Liver (tissue), 9 donors: ENCODE measurements around the gene MMS22L. TPM values are rescaled to one million over a fixed set of nuclear protein-coding genes. Genes with fewer than 3 reads are reported as not detected.

Experiments
- DNase-seq: peaks from one replicate; pipeline ENCODE4 v3.0.0-alpha.2; 2017; ENCODE audit warnings: low spot score
- H3K27ac ChIP-seq, 2 donors: one replicate each; pipeline ENCODE4 v1.7.0; 2013; ENCODE audit warnings: inconsistent platforms in 2 of 2, low read length in 2 of 2, control low read depth in 1 of 2, low read depth in 1 of 2, mild to moderate bottlenecking in 1 of 2
- H3K27me3 ChIP-seq, 4 donors: one replicate each; pipeline versions ENCODE4 v1.6.1 to v1.7.0; 2013; ENCODE audit warnings: low read length in 3 of 4, inconsistent platforms in 1 of 4, mild to moderate bottlenecking in 1 of 4, moderate library complexity in 1 of 4; ENCODE audit not compliant: control insufficient read depth in 4 of 4, insufficient read depth in 4 of 4
- H3K36me3 ChIP-seq, 4 donors: one replicate each; pipeline versions ENCODE4 v1.6.1 to v1.7.0; 2013; ENCODE audit warnings: low read length in 3 of 4, mild to moderate bottlenecking in 3 of 4, low read depth in 1 of 4, moderate library complexity in 1 of 4; ENCODE audit not compliant: control insufficient read depth in 4 of 4, insufficient read depth in 3 of 4
- H3K4me1 ChIP-seq, 4 donors: one replicate each; pipeline versions ENCODE4 v1.6.1 to v1.7.0; 2013; ENCODE audit warnings: low read length in 3 of 4, mild to moderate bottlenecking in 3 of 4, moderate library complexity in 1 of 4; ENCODE audit not compliant: control insufficient read depth in 4 of 4, insufficient read depth in 4 of 4
- H3K4me3 ChIP-seq, 3 donors: one replicate each; pipeline versions ENCODE4 v1.6.1 to v1.7.0; 2013; ENCODE audit warnings: low read length in 3 of 3, control low read depth in 1 of 3, low read depth in 1 of 3, mild to moderate bottlenecking in 1 of 3
- H3K9ac ChIP-seq, 2 donors: one replicate each; pipeline ENCODE4 v1.7.0; 2013; ENCODE audit warnings: low read length in 2 of 2, mild to moderate bottlenecking in 2 of 2, moderate library complexity in 2 of 2, control low read depth in 1 of 2, low read depth in 1 of 2
- H3K9me3 ChIP-seq, 4 donors: one replicate each; pipeline versions ENCODE4 v1.6.1 to v1.7.0; 2013; ENCODE audit warnings: low read length in 3 of 4; ENCODE audit not compliant: control insufficient read depth in 4 of 4
- EGR1 ChIP-seq, 2 donors: IDR thresholded peaks; 2 replicates each; pipeline ENCODE4 v1.6.1; 2016 to 2018; ENCODE audit warnings: antibody characterized with exemption in 2 of 2, low read depth in 2 of 2
- FOXA1 ChIP-seq: IDR thresholded peaks from 2 replicates; pipeline ENCODE4 v1.6.1; 2016; ENCODE audit warnings: antibody characterized with exemption
- FOXA2 ChIP-seq: IDR thresholded peaks from 2 replicates; pipeline ENCODE4 v1.6.1; 2016; ENCODE audit warnings: antibody characterized with exemption
- GABPA ChIP-seq, 2 donors: IDR thresholded peaks in 1 of 2; conservative IDR thresholded peaks in 1 of 2; 2 replicates each; pipeline ENCODE4 v1.6.1; 2016; ENCODE audit warnings: antibody characterized with exemption in 2 of 2, mild to moderate bottlenecking in 1 of 2, moderate library complexity in 1 of 2
- HNF4A ChIP-seq, 2 donors: conservative IDR thresholded peaks; 2 replicates each; pipeline ENCODE4 v1.6.1; 2016; ENCODE audit warnings: antibody characterized with exemption in 2 of 2, mild to moderate bottlenecking in 2 of 2
- HNF4G ChIP-seq: IDR thresholded peaks from 2 replicates; pipeline ENCODE4 v1.6.1; 2016; ENCODE audit warnings: antibody characterized with exemption
- JUND ChIP-seq, 2 donors: IDR thresholded peaks; 2 replicates each; pipeline ENCODE4 v1.6.1; 2016; ENCODE audit warnings: antibody characterized with exemption in 2 of 2
- MAX ChIP-seq: IDR thresholded peaks from 2 replicates; pipeline ENCODE4 v1.6.1; 2016; ENCODE audit warnings: antibody characterized with exemption
- NR2F2 ChIP-seq: IDR thresholded peaks from 2 replicates; pipeline ENCODE4 v1.6.1; 2016; ENCODE audit warnings: antibody characterized with exemption
- RAD21 ChIP-seq, 2 donors: IDR thresholded peaks; 2 replicates each; pipeline ENCODE4 v1.6.1; 2016; ENCODE audit warnings: antibody characterized with exemption in 2 of 2, mild to moderate bottlenecking in 2 of 2
- SP1 ChIP-seq: IDR thresholded peaks from 2 replicates; pipeline ENCODE4 v1.6.1; 2018; ENCODE audit warnings: antibody characterized with exemption, mild to moderate bottlenecking
- TAF1 ChIP-seq: conservative IDR thresholded peaks from 2 replicates; pipeline ENCODE4 v1.6.1; 2016; ENCODE audit warnings: antibody characterized with exemption, mild to moderate bottlenecking
- YY1 ChIP-seq: IDR thresholded peaks from 2 replicates; pipeline ENCODE4 v1.6.1; 2016; ENCODE audit warnings: antibody characterized with exemption, mild to moderate bottlenecking
- WGBS: extraction: QIAGEN DNeasy Blood & Tissue Kit; methylation state at CpG from one replicate; pipeline ENCODE4 v1.1.7; 2013; 5-methylcytosine and 5-hydroxymethylcytosine counted together
- polyA plus RNA-seq, 2 donors: library from polyadenylated mRNA; stranded (reverse) in 1 of 2; unstranded in 1 of 2; fragments of 200-250 nt in 1 of 2; fragments of >200 nt in 1 of 2; fragmentation: Nextera tagmentation in 1 of 2; extraction: Ambion mirVana in 1 of 2; gene quantifications; one replicate each; pipeline versions ENCODE4 v1.2.1 to v1.2.3, GENCODE V29; 2013 to 2015
- total RNA-seq, 2 donors: library from RNA; depleted of rRNA; stranded (reverse); fragments of >200 nt; gene quantifications; one replicate each; pipeline ENCODE4 v1.2.3, GENCODE V29; 2014
- TF ChIP-seq, protein P1 (sequence below): IDR thresholded peaks from 2 replicates; pipeline ENCODE4 v1.6.1; 2016; ENCODE audit warnings: antibody characterized with exemption
- TF ChIP-seq, protein P2 (sequence below): fragments of 150-350 bp; IDR thresholded peaks from 2 replicates; pipeline ENCODE4 v1.5.1; 2017; ENCODE audit warnings: improper control_type of control experiment, low read depth, low read length; ENCODE audit not compliant: missing input control
- TF ChIP-seq, protein P3 (sequence below): IDR thresholded peaks from 2 replicates; pipeline ENCODE4 v1.6.1; 2016; ENCODE audit warnings: antibody characterized with exemption, mild to moderate bottlenecking
- TF ChIP-seq, protein P4 (sequence below): IDR thresholded peaks from 2 replicates; pipeline ENCODE4 v1.6.1; 2016; ENCODE audit warnings: antibody characterized with exemption
- donor health status: healthy.
- donor health status: healthy.
- donor health status: healthy.
- donor health status: healthy.
- donor health status: healthy.

Gene MMS22L
- total and polyA plus RNA-seq, 4 donors: 0.32 to 14.9 (median 2.6) TPM

GRCh38 chr6:97205966-97206365 is 77.0 kb downstream of the MMS22L start:
- no peaks in the 10 kb centered on the region for H3K4me1 ChIP-seq
- no peaks in the 10 kb centered on the region for H3K27me3 ChIP-seq
- H3K9me3 ChIP-seq: no peaks in the 10 kb centered on the region
- no peak overlapping the region for H3K4me3 ChIP-seq
- H3K27ac ChIP-seq: no peak overlapping the region
- no peak for TF ChIP-seq FOXA1
- no peak for TF ChIP-seq RAD21 (IDR thresholded peaks at IDR 0.05)
- H3K36me3 ChIP-seq: peaks cover 0 to 1% (median 0%) of the 10 kb centered on the region in 4 donors
- DNase-seq: no peak
- H3K9ac ChIP-seq: no peak overlapping the region

DNA sequence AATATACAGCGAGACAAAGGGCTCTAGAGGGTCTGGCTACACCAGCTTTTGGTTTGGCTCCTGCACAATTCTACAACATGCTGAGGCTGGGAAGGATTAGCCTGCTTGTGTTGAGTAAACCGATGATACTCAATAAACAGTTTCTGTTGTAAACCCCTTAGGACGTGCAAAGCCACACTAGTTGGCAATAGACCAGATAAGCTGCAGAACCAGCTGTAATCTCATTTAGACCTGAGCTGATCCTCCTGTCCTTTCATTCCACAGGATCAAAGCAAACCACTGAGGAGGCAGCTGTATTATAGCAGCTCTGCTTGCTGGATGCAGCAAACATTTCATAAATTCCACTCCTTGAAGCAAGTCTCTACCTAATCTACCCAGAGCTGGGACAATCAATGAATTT is 79.7 kb downstream of the MMS22L start:
- TF ChIP-seq YY1 (no peak), HNF4G (no peak), FOXA1 (no peak), JUND (IDR thresholded peaks at IDR 0.05) (no peak), EGR1 (IDR thresholded peaks at IDR 0.05; ENCODE audit: low read depth in 2 of 2) (no peak), HNF4A (conservative IDR thresholded peaks at IDR 0.05) (no peak), NR2F2 (no peak), MAX (no peak), GABPA (IDR thresholded peaks at IDR 0.05 in 1 of 2, conservative IDR thresholded peaks at IDR 0.05 in 1 of 2) (no peak), FOXA2 (no peak), RAD21 (IDR thresholded peaks at IDR 0.05) (no peak), TAF1 (no peak), SP1 (no peak)
- TF ChIP-seq, protein P1, sequence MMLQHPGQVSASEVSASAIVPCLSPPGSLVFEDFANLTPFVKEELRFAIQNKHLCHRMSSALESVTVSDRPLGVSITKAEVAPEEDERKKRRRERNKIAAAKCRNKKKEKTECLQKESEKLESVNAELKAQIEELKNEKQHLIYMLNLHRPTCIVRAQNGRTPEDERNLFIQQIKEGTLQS: no peak
- TF ChIP-seq, protein P2, sequence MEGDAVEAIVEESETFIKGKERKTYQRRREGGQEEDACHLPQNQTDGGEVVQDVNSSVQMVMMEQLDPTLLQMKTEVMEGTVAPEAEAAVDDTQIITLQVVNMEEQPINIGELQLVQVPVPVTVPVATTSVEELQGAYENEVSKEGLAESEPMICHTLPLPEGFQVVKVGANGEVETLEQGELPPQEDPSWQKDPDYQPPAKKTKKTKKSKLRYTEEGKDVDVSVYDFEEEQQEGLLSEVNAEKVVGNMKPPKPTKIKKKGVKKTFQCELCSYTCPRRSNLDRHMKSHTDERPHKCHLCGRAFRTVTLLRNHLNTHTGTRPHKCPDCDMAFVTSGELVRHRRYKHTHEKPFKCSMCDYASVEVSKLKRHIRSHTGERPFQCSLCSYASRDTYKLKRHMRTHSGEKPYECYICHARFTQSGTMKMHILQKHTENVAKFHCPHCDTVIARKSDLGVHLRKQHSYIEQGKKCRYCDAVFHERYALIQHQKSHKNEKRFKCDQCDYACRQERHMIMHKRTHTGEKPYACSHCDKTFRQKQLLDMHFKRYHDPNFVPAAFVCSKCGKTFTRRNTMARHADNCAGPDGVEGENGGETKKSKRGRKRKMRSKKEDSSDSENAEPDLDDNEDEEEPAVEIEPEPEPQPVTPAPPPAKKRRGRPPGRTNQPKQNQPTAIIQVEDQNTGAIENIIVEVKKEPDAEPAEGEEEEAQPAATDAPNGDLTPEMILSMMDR: no peak
- TF ChIP-seq, protein P3, sequence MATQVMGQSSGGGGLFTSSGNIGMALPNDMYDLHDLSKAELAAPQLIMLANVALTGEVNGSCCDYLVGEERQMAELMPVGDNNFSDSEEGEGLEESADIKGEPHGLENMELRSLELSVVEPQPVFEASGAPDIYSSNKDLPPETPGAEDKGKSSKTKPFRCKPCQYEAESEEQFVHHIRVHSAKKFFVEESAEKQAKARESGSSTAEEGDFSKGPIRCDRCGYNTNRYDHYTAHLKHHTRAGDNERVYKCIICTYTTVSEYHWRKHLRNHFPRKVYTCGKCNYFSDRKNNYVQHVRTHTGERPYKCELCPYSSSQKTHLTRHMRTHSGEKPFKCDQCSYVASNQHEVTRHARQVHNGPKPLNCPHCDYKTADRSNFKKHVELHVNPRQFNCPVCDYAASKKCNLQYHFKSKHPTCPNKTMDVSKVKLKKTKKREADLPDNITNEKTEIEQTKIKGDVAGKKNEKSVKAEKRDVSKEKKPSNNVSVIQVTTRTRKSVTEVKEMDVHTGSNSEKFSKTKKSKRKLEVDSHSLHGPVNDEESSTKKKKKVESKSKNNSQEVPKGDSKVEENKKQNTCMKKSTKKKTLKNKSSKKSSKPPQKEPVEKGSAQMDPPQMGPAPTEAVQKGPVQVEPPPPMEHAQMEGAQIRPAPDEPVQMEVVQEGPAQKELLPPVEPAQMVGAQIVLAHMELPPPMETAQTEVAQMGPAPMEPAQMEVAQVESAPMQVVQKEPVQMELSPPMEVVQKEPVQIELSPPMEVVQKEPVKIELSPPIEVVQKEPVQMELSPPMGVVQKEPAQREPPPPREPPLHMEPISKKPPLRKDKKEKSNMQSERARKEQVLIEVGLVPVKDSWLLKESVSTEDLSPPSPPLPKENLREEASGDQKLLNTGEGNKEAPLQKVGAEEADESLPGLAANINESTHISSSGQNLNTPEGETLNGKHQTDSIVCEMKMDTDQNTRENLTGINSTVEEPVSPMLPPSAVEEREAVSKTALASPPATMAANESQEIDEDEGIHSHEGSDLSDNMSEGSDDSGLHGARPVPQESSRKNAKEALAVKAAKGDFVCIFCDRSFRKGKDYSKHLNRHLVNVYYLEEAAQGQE: no peak
- TF ChIP-seq, protein P4, sequence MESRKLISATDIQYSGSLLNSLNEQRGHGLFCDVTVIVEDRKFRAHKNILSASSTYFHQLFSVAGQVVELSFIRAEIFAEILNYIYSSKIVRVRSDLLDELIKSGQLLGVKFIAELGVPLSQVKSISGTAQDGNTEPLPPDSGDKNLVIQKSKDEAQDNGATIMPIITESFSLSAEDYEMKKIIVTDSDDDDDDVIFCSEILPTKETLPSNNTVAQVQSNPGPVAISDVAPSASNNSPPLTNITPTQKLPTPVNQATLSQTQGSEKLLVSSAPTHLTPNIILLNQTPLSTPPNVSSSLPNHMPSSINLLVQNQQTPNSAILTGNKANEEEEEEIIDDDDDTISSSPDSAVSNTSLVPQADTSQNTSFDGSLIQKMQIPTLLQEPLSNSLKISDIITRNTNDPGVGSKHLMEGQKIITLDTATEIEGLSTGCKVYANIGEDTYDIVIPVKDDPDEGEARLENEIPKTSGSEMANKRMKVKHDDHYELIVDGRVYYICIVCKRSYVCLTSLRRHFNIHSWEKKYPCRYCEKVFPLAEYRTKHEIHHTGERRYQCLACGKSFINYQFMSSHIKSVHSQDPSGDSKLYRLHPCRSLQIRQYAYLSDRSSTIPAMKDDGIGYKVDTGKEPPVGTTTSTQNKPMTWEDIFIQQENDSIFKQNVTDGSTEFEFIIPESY: no peak
- H3K9me3 ChIP-seq: no peaks in the 10 kb centered on the region
- H3K4me3 ChIP-seq: no peak overlapping the region
- WGBS: 45% methylated on average over 3 of the region's 3 CpGs
- H3K4me1 ChIP-seq: no peaks in the 10 kb centered on the region
- no peak overlapping the region for H3K9ac ChIP-seq
- no peak for DNase-seq
- H3K27ac ChIP-seq: no peak overlapping the region
- no peaks in the 10 kb centered on the region for H3K27me3 ChIP-seq
- peaks cover 0 to 1% (median 0%) of the 10 kb centered on the region in 4 donors for H3K36me3 ChIP-seq
